HG03558 (cell line): ENCODE data around the gene CORO2A.

ENCODE experiments used
- ATAC-seq: cut with Tn5 transposase; IDR thresholded peaks from one replicate; pipeline ENCODE4 v1.9.1; 2021; ENCODE audit warnings: moderate number of reproducible peaks; ENCODE audit not compliant: unreplicated experiment; ENCODE audit errors: extremely low read depth

CORO2A gene, protein sequence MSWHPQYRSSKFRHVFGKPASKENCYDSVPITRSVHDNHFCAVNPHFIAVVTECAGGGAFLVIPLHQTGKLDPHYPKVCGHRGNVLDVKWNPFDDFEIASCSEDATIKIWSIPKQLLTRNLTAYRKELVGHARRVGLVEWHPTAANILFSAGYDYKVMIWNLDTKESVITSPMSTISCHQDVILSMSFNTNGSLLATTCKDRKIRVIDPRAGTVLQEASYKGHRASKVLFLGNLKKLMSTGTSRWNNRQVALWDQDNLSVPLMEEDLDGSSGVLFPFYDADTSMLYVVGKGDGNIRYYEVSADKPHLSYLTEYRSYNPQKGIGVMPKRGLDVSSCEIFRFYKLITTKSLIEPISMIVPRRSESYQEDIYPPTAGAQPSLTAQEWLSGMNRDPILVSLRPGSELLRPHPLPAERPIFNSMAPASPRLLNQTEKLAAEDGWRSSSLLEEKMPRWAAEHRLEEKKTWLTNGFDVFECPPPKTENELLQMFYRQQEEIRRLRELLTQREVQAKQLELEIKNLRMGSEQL

DNA sequence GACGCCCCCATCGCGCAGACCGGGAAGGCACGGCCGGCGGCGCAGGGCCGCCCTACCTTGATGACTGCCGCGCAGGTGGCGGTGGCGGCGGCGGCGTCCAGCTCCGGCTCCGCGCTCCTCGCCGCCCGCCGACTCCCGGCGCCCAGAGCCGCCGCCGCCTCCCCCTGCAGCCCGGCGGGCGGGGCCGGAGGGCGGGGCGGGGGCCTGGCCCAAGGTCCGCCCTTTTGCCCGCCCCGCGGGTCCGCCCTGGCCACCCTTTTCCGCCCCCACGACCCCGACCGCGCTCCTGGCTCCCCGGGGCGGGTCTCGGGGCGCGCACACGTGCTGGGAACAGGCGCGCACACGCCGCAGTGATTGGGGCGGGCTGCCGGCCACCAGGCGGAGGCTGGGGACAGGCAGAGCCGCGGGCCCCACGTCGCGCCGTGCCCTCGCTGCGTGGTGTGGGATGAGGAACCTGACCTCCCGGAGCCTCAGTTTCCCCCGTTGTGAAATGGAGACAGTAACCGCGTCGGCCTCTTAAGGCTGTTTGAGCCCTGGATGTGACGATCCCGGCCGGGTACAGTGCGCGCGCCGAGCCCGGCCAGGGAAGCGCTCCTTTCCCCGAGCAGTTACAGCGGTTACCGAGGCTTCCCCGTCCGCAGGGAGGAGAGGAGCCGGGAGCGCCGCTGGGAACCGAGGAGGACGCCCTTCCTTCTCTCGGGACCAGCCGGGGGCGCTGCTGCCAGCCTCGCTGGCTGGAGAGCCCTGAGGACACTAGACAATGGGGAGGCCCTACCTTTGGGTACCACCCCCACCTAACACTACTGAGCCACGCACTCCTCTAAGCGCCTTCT lies at the start of gene CORO2A:
CORO2A (minus strand) TSS at position 135 of the 833 bp plus-strand sequence. CDS start 34,977 bp downstream, outside the sequence.
- no peak for ATAC-seq

- ATAC-seq: no peak
Observed at GRCh38 chr9:98241357-98242300, 49.2 kb upstream of the CORO2A start.

DNA sequence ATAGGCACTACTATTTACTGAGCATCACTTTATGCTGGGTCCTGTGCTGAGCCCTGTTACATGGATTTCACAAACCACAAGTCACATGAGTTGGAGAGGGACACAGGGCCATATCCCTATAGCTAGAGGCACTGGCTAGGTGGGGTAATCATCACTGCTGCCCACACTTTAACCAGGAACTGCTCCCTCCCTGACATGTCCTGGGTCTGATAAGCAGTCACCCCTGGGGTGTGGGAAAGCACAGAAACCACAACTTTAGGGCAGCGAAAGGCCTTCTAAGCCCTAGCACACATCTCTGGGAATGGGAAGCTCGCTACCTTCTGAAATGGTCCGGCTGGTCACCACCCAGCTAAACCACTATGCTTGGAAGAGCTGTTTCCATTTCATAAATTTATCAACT lies 48.0 kb upstream of the CORO2A start:
- no peak for ATAC-seq

DNA sequence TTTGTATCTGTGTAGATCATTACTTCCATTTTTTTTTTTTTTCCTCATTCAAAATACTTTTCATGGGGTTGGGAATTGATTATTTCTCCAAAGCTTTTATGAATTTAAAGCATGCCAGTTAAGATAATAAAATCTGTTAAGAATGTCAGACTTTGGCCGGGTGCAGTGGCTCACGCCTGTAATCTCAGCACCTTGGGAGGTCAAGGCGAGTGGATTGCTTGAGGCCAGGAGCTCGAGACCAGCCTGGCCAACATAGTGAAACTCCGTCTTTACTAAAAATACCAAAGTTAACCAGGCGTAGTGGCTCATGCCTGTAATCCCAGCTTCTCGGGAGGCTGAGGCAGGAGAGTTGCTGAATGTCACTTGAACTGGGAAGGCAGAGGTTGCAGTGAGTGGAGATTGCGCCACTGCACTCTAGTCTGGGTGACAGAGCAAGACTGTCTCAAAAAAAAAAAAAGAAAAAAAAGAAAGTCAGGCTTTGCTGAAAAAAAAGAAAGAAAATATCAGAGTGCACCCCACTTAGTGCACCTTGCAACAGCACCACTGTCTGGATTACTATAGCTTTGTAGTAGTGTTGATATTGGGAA lies 44.6 kb upstream of the CORO2A start:
- no peak for ATAC-seq

DNA sequence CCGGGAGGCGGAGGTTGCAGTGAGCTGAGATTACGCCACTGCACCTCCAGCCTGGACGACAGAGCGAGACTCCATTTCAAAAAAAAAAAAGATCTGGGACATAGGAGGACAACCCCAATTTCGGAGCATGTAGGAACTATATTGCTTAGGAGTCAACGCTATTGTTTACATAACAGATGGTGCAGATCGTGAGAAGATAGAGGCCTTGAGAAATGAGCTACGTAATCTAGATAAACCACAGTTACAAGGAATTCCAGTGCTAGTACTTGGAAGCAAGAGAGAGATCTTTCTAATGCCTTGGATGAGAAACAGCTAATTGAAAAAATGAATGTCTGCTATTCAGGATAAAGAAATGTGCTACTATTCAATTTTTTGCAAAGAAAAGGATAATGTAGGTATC lies 42.7 kb upstream of the CORO2A start:
- no peak for ATAC-seq

- ATAC-seq: no peak
Observed at GRCh38 chr9:98234245-98234825, 41.9 kb upstream of the CORO2A start.

GRCh38 chr9:98232926-98233325 lies 40.5 kb upstream of the CORO2A start:
- ATAC-seq: no peak

DNA sequence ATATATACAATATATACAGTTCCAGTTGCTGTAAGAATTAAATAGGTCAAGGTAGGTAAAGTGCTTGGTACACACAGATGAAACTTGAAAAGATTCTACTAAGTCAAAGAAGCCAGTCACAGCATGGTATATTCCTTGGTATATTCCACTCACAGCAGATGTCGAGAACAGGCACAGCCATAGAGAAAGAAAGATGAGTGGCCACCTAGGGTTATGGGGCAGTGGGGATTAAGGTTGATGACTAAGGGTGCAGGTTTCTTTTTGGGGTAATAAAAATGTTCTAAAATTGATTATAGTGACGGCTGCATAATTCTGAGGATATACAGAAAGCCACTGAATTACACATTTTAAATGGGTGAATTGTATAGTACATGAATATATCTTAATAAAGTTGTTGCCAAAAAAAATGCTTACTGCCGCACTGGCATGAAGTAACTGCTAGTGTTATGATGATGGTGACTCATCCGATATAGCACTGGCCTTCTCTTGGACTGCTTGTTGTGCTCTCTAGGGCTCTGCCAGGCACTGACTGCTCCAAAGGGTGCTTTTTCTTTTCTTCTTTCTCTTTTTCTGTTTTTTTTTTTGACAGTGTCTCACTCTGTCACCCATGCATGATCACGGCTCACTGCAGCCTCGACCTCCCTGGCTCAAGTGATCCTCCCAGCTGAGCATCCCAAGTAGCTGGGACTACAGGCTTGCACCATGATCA lies 39.5 kb upstream of the CORO2A start:
- no peak for ATAC-seq

GRCh38 chr9:98230789-98231188 lies 38.4 kb upstream of the CORO2A start:
- no peak for ATAC-seq

DNA sequence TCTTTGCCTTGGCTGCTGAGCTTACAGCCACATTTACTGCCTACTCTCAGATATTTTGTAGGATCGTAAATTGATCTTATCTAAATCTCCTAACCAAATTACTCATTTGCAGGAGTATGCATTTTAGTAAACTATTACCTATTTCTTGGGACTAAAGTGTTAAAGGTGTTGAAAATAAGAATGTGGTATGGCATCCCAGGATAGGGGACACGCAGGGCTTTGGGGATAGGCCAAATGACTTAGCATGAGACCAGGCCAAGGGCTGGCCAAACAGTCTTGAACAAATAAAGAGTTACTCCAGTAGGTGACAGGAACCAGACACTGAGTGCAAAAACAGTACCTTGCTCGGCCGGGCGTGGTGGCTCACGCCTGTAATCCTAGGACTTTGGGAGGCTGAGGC lies 37.9 kb upstream of the CORO2A start:
- no peak for ATAC-seq

DNA sequence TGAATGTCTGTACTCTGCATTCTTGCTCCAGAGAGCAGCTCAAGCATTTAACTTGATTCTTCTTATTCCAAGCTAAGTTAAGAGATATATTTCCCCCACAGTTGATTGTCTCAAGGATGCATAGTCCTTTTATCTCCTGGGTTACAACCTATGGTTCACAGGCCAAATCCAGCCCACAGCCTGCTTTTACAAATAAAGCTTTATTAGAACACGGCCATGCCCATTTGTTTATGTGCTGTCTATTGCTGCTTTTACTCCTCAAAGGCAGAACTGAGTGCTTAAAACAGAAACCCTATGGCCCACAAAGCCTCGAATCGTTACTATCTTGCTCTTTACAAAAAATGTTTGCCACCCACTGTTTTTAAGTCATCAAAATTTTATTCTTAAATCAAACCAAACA lies 37.2 kb upstream of the CORO2A start:
- ATAC-seq: no peak

- ATAC-seq: no peak
Observed at GRCh38 chr9:98229090-98229395, 36.6 kb upstream of the CORO2A start.

DNA sequence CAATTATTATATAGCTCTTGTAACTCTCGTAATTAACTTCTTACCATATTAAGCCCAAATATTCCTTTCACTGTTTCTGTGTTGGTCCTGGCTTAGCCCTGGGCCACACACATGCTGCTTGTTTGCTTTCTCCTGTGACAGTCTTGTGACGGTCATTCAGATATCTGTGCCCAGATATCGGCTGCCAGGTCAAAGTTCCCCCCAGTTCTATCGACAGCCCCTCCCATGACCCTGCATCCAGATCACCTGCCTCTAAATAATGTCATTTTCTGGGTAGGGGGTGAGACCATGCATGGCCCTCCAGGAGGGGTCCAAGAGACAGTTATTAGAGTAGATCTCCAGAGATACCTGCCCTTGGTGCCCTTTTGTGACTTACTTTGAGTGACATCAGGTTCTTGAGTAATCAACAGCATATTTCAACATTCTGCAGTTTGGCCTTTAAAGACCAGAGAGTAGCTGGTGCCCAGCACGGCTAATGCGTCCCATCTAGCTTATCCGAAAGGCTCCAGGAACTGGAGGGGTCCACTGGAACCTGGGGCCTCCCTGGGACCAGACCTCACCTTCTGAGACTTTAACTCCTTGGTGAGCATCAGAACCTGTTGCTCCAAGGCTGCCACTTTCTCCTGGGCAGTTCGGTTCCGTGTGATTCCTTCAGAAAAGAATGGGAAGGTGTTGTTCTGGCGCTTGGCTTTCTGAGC lies 36.1 kb upstream of the CORO2A start:
- ATAC-seq: no peak

DNA sequence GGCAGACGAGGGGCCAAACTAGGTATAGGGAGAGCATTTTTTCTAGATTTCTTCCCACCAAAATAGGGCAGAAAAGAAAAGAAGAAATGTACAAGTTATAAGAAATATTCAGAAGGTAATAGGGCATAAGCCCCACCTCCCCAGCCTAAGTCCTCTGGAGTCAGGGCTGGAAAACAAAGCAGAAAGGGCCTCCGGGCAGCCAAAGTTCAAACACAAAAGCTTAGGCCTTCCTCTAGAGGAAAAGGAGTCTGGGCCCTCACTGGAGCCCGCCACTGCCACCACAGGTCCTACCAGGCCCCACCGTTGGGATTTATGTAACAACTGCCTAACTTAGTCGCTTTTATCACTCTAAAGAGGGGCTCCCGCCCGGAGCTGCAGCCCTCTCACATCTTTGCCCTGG lies 35.4 kb upstream of the CORO2A start:
- ATAC-seq: no peak

DNA sequence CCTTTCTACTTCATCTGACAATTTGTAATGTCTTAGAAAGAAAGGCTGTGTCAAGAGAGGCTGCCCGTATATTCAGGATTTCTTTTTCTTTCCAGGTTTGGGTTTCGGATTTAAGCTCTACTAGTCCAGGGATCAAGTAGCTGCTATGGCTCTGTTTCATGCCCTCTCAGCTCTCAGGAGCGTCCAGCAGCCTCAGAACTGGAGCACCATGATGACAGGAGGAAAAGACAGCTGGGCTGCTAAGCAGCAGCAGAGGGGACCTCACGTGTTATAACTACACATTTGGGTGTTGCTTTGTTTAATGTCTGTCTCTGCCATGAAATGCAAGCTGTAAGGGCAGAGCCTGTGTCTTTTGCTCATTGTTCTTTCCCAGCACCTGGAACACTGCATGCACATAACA lies 34.5 kb upstream of the CORO2A start:
- no peak for ATAC-seq

- ATAC-seq: no peak
Observed at GRCh38 chr9:98226516-98226915, 34.1 kb upstream of the CORO2A start.

- no peak for ATAC-seq
Observed at GRCh38 chr9:98225015-98225442, 32.6 kb upstream of the CORO2A start.
